C4-2B (cell line): ENCODE results near the gene LMBR1.

ENCODE experiments used
- ZFX ChIP-seq: fragments of 450-650 bp; IDR thresholded peaks from 2 replicates; pipeline ENCODE4 v1.6.1; 2017
- TF ChIP-seq, protein P1 (sequence below): fragments of 450-650 bp; conservative IDR thresholded peaks from 2 replicates; pipeline ENCODE4 v1.5.1; 2017; ENCODE audit warnings: mild to moderate bottlenecking

DNA sequence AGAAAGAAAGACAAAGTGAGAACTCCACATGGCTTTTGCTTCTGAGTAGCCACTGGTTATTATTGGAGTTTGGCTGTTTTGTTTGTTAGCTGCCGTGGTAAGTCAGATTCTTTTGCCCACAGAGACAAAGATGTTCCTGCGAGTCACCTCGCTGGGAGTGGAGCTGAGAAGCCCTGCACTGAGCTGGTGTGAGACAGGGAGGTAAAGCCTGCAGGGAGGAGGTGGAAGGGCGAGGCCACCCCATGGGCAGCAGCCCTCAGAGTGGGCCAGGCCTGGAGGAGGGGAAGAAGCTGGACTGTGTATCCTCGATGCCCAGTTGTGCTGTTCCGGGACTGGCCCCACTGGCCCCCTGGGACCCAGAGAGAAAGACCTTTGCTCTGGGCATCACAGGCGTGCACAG, 42.3 kb upstream of the LMBR1 start:
- TF ChIP-seq, protein P1, sequence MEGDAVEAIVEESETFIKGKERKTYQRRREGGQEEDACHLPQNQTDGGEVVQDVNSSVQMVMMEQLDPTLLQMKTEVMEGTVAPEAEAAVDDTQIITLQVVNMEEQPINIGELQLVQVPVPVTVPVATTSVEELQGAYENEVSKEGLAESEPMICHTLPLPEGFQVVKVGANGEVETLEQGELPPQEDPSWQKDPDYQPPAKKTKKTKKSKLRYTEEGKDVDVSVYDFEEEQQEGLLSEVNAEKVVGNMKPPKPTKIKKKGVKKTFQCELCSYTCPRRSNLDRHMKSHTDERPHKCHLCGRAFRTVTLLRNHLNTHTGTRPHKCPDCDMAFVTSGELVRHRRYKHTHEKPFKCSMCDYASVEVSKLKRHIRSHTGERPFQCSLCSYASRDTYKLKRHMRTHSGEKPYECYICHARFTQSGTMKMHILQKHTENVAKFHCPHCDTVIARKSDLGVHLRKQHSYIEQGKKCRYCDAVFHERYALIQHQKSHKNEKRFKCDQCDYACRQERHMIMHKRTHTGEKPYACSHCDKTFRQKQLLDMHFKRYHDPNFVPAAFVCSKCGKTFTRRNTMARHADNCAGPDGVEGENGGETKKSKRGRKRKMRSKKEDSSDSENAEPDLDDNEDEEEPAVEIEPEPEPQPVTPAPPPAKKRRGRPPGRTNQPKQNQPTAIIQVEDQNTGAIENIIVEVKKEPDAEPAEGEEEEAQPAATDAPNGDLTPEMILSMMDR = no peak
- no peak for TF ChIP-seq ZFX
